Thoracic aorta endothelial cell (primary cell): Measurements from ENCODE around the gene PRAMEF27. TPM values are rescaled to one million over a fixed set of nuclear protein-coding genes. Genes with fewer than 3 reads are reported as not detected.

ENCODE experiments used
- total RNA-seq: library from RNA; depleted of rRNA; stranded (reverse); fragments of >200 nt; gene quantifications from 2 replicates; pipeline ENCODE4 v1.2.3, GENCODE V29; 2012

Gene PRAMEF27
- total RNA-seq = not detected in 2 replicates

GRCh38 chr1:13056475-13056874, at the start of gene PRAMEF27:
Gene PRAMEF27 (minus strand): TSS chr1:13056575. CDS start chr1:13053659, 2,916 bp downstream.

DNA sequence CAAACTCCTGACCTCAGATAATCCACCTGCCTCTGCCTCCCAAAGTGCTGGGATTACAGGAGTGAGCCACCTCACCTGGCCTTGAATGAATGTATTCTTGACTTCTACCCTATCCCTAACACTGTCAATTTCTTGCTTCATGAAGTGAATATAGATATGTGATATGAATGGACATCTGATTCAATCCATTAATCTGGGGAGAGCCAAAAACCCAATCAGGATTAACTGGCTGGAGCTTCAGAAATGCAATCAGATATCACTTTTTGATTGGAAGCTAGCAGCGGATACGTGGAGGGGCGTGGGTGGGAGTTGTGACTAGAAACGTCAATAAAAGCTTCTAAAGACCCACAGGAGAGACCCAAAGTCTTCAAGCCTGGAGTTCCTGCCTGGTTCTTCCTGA, 14.1 kb upstream of the PRAMEF27 start, which contains the start of gene PRAMEF25:
PRAMEF25 (plus strand) TSS at position 301 of the 400 bp plus-strand sequence. CDS start 2,920 bp downstream, outside the sequence.

Other genes starting within 250 kb of the PRAMEF27 start
- gene PRAMEF11, start 225.2 kb downstream of the PRAMEF27 start, total RNA-seq = not detected in 2 replicates
- not detected in 2 replicates for gene HNRNPCL1, start 207.9 kb downstream of the PRAMEF27 start, total RNA-seq
- gene PRAMEF2, start 199.5 kb downstream of the PRAMEF27 start, total RNA-seq = not detected in 2 replicates
- not detected in 2 replicates for gene PRAMEF4, start 170.4 kb downstream of the PRAMEF27 start, total RNA-seq
- not detected in 2 replicates for gene PRAMEF10, start 158.3 kb downstream of the PRAMEF27 start, total RNA-seq
- gene PRAMEF7, start 140.0 kb downstream of the PRAMEF27 start, total RNA-seq = not detected in 2 replicates
- gene PRAMEF6, start 109.0 kb downstream of the PRAMEF27 start, total RNA-seq = not detected in 2 replicates
- not detected in 2 replicates for gene HNRNPCL3, start 4.2 kb upstream of the PRAMEF27 start, total RNA-seq
- not detected in 2 replicates for gene PRAMEF25, start 14.2 kb upstream of the PRAMEF27 start, total RNA-seq
- not detected in 2 replicates for gene HNRNPCL2, start 60.3 kb upstream of the PRAMEF27 start, total RNA-seq
- gene PRAMEF26, start 99.4 kb upstream of the PRAMEF27 start, total RNA-seq = not detected in 2 replicates
- not detected in 2 replicates for gene HNRNPCL4, start 109.1 kb upstream of the PRAMEF27 start, total RNA-seq
- not detected in 2 replicates for gene PRAMEF9, start 115.3 kb upstream of the PRAMEF27 start, total RNA-seq
- gene PRAMEF13, start 144.8 kb upstream of the PRAMEF27 start, total RNA-seq = not detected in 2 replicates
- not detected in 2 replicates for gene PRAMEF18, start 169.6 kb upstream of the PRAMEF27 start, total RNA-seq
- gene PRAMEF5, start 197.6 kb upstream of the PRAMEF27 start, total RNA-seq = not detected in 2 replicates
- not detected in 2 replicates for gene PRAMEF8, start 228.6 kb upstream of the PRAMEF27 start, total RNA-seq
- not detected in 2 replicates for gene PRAMEF33, start 247.0 kb upstream of the PRAMEF27 start, total RNA-seq